T-helper 22 cell (primary cell): Measurements from ENCODE around the gene ADA.

Experiments used
- DNase-seq: peaks from one replicate; pipeline ENCODE4 v3.0.0-alpha.2; 2020; ENCODE audit warnings: low read depth

ADA gene

GRCh38 chr20:44624152-44624551 is 27.3 kb downstream of the ADA start:
- no peak for DNase-seq

DNA sequence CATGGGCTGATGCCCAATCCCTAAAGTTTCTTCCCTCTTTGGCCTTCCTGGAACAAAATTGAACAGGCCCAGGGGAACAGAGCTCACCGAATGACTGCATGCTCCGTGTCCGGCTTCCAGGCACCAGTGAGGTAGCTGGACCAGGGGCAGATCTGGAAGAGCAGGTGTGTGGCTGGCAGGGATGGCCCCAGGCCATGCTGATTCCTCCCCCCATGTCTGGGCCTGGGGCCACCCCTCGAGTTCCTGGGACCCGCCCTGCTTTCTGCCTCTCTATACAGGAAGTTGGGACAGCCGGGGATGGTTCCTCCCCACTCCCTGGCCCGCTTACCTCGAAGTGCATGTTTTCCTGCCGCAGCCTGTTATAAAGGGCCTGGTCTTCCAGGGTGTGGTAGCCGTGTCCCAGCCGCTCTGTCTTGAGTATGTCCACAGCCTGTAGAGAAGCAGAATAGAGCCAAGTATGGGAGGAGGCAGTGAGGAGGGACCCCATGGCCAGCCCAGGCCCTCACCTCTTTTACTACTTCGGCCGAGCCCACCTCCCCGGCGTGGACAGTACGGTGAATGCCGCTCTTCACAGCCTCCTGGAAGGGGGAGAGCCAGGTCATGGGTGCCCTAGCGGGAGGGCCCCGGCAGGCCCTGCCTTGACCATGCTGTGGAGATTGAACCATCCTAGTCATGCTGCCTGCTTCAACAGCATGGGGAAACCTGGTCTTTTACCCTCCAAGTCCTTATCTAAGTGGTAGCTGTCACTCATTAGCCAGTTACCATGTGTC is 28.8 kb downstream of the ADA start:
- no peak for DNase-seq

DNA sequence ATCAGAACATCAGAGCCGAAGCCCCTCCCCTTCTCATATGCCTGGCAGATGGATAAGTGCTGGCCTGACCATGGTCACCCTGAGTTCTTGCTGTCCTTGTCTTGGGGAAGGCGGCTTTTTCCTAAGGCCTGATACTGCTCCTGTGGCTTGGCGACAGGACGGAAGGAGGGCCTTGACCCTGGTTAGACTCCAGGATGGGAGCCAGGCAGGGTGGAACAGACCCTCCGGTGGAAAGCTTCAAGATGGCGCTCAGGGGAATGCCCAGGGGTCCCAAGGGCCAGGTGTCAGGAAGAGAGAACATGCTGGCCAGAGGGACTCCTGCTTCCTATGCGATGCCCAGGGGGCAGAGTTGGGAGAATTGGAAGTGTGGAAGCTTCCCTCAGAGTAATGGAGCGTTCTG is 29.6 kb downstream of the ADA start:
- DNase-seq, result no peak

- no peak for DNase-seq
Measured at GRCh38 chr20:44621325-44621724, 30.2 kb downstream of the ADA start.

DNA sequence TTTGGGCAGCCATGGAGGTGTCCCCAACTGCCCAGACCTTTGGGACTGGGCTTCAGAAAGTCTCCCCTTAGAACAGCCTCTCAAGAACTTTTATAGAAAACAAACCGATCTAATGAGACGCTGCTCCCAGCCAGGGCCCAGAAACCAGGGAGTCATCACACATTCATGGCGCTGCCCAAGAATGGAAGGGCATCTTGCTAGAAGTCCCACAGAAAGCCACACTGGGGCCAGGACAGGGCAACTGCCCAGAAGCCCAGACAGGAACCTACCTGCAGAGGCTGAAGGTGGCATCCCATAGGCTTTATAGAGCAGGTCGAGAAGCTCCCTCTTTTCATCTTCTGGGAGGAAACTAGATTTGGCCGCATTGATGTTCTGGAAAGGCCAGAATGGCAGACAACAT is 31.5 kb downstream of the ADA start:
- no peak for DNase-seq

- no peak for DNase-seq
Measured at GRCh38 chr20:44619294-44619693, 32.2 kb downstream of the ADA start.

DNA sequence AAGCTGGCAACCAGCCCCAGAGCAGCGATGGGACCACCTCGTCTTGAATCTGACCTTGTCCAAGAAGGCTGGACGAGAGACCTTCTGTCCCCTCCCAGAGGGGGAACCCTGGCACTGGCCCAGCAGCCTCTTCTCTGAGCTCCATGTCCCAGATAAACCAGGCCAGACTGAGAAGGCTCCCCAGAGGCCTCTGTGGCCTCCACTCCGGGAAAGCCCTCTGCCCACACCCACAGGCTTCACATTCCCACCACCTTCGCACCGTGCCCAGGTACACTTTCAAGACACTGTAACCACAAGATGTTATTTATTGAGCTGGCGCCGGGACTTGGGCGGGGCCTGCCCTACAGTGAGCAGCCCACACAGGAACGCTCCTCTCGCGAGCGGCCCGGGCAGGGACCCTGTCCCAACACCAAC is 33.2 kb downstream of the ADA start:
- DNase-seq, result no peak

DNA sequence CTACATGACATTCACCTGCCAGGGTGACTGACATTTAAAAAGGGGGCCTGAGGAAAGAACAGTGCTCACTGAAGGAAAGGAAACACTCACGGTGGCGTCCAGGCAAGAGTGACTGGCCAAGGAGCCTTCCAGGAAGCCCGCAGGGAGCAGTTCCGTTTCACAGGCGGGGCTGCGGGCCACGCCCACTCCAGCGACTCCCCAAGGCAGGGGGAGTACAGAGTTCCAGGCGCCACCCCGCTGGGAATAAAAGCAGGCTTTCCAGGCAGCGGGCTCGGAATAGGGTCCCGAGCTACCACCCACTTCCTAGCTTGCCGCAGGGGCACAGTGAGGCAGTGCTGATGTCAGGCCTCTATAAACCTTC is 34.9 kb downstream of the ADA start:
- no peak for DNase-seq

- no peak for DNase-seq
Measured at GRCh38 chr20:44615876-44616603, 35.5 kb downstream of the ADA start.

- no peak for DNase-seq
Measured at GRCh38 chr20:44615169-44615791, 36.2 kb downstream of the ADA start.

DNA sequence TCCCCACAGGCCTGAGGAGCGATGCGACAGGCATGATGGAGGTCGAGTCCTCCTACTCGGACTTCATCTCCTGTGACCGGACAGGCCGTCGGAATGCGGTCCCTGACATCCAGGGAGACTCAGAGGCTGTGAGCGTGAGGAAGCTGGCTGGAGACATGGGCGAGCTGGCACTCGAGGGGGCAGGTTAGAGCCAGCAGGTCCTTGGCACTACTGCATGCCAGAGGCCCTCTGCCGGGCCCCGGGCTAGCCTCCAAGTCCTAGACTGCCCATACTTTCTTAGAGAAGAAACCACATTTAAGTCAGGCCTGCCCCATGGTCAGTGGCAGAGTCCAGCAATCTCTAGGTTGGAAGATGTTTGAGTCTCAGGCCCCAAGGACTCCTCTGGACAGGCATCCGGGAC is 37.0 kb downstream of the ADA start:
- DNase-seq, result no peak

GRCh38 chr20:44613575-44613974 is 37.9 kb downstream of the ADA start:
- no peak for DNase-seq

DNA sequence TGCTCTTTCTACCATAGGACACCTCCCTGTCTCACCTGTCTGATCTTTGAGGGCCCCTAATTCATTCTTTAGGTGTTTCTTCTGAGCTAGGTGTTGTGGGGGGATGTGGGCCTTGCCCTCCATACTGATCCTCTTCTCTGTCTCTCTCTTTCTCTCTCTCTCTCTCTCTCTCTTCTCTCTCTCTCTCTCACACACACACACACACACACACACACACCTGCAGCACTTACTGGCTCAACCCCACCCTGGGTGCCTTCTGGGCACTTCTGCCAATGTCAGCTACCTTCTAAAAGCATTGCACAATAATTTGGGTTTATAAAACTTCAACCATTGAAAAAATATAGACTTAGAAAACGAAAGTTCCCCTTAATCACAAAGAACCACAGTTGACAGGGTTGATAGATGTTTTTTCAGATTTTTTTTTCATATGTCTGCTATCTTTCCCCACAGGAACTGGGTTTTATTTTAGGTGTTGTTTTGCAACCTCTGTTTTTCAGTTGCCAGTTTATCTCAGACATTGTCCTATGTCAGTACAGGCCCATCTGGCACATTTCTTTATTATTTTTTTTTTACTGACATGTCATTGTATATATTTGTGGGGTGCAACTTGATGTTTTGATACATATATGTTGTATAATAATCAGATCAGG is 41.1 kb downstream of the ADA start:
- no peak for DNase-seq

DNA sequence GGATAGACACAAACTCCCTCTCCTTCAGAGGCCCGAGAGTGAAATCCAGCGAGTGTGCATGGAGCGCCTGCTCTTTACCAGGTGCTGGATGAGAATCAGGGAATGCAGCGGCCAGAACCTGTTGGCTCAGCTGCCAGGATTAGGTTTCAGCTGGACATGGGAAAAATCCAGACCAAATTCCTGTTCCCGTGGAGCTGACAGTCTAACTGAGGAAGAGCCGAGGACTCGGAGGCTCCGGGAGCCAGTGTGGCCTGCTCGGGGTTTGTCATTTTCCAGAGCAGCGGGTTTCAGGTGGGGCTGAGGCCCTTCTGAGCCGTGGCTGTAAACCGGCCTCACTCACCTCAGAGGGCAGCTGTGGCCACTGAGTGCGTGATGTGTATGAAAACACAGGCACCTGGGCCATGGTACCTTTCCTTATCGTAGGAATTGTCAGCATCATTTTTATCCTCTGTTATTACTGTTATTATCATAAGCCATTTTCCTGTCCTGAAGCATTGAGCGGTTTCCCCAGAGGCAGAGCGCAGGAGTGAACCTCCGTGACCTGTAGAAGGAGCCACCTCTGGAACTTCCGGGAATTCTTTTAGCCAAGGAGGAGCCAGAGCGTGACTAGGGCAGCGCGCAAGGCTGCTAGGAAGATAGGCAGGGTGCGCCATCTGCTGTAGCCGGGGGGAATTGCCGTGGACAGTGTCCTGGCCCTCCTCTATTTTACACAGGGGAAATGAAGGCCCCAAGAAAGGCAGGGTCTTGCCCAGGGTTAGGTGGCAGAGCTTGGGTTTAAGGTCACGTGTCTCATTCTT is 41.8 kb downstream of the ADA start:
- peak; percentile 44 for DNase-seq

DNA sequence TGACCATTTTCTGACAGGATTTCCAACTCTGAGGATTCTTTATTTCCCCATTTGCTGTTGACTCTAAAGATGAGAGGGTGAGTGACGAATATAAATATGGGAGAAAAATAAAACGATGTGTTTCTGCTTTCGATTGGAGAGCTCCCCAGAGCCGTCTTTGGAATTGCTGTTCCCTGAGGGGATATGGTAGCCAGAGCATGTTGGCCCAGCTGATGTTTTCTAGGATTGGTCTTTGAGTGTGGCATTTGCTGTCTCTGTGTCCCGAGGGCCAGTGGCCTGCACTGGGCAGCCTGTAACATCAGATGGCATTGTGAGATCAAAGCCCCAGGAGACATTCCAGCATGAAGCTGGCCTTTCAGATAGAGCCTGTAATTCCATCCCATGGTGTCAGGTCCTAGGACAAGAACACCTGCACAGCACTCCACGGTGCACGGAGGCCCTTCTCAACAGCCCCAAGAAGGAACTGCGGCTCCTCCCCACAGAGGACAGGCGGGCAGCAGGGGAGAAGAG is 42.4 kb downstream of the ADA start:
- no peak for DNase-seq

- DNase-seq, result no peak
Measured at GRCh38 chr20:44606725-44607441, 44.6 kb downstream of the ADA start.

- no peak for DNase-seq
Measured at GRCh38 chr20:44603327-44603726, 48.2 kb downstream of the ADA start.

DNA sequence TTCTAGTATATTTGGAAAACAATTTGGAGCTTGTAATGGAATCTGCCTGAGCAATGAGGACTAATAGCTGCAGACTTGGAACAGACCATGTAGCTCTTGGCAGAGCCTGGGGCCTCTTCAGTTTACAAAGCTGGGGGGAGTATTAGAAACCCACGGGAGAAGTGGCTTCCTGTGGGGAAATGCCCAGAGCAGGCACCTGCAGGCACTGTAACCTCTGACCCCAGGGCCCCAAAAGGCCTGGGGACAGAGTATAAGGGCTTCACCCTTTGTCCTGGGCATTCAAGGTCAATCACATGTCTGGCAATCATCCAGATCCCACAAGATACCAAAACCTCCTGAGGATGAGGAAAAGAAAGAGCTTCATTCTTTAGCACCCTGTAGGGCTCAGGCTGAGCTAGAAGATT is 49.7 kb downstream of the ADA start:
- DNase-seq, result no peak

DNA sequence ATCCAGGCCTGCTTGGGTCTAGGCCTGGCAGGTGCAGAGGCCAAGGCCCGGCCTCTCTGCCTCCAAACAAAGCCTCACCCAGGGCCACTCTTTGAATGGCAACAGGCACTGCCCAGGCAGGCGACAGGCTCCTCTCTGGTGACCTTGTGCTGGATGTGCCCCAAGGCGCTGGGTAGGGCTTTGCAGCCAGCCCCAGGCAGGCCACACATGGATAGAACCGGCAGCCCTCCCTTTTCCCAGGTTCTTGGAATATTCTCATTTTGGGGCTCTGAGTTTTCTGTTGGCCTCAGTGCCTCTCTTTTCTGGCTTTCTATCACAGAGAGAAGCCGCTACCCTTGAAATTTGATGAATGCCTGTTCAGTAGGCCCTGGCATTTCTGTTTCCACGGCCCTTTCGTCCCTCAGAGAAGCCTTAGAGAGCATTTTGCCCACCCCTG is 50.2 kb downstream of the ADA start:
- DNase-seq, result no peak

DNA sequence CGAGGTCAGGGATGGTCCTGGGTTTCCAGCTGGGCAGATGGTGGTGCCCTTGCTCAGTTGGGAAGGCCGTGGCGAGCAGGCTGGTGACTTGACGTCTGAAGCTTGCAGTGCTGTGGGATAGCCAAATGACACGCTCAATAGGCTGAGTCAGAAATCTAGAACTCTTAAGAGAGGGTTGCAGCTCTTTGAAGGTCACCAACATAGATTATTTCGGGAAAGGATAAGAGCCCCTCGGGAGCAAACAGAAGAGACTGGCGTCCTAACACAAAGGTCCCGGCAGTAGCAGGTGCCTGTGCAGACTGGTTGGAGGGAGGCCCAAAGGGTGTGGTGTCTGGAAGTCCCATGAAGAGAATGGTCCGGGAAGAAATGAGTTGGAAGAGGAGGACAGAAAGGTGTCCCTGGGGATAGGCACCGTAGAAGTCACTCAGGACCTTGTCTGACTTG is 50.7 kb downstream of the ADA start:
- no peak for DNase-seq

DNA sequence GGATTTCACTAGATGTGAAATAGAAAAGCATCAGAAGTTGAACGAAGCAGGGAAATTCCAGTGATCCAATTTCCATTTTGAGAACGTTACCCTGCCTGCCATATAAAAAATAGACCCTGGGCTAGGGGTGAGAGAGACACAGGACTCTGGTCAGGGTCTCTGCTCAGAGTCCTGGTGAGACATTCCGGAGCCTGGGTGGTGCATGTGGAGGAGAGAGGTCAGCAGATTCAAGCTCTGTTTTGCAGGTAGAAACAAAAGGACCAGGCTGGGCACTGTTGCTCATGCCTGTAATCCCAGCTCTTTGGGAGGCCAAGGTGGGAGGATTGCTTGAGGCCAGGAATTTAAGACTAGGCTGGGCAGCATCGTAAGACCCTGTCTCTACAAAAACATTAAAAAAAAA is 51.2 kb downstream of the ADA start:
- DNase-seq, result no peak
